ENCODE measurements around the gene KCNE5. TPM values are rescaled to one million over a fixed set of nuclear protein-coding genes. Genes with fewer than 3 reads are reported as not detected.
"Not testable (repeated sequence)": the region's sequence is repeated elsewhere in the genome, so short reads cannot be mapped to it uniquely, and the experiment has no call there.

The KCNE5 gene, protein sequence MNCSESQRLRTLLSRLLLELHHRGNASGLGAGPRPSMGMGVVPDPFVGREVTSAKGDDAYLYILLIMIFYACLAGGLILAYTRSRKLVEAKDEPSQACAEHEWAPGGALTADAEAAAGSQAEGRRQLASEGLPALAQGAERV
- total RNA-seq: not detected

DNA sequence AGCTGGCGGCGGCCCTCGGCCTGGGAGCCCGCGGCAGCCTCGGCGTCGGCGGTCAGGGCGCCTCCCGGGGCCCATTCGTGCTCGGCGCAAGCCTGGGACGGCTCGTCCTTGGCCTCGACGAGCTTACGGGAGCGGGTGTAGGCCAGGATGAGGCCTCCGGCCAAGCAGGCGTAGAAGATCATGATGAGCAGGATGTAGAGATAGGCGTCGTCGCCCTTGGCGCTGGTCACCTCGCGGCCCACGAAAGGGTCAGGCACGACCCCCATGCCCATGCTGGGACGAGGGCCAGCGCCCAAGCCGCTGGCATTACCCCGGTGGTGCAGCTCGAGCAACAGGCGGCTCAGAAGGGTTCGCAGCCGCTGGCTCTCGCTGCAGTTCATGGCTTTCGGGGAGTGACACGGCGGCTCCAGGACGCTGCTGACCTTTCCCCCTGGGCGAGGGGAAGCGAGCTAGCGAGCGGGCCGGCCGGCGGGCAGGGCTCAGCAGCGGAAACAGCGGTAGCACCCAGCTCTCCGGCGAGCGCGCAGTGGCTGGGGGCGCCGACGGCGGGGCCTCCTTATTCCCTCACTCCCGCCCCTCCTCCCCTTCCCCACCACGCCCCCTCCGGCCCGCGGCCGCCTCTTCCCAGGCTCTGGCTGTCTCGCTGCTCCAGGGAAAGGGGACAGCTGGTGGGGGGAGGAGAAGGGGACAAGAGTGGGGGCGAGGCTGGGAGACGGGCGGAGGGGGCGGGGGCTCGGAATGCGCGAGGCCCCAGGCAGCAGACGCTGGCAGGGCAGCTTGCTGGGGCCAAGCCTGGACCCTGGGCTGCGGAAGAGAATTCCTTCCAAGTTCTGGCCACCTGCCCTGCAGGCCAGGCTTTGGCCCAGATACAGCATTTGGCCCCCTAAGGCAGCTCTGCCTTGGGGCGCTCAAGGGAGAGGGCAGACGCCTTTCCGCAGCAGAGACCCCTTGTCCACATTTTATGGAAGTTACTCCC is at the start of gene KCNE5:
KCNE5 (minus strand) TSS at position 532 of the 976 bp plus-strand sequence; CDS start at position 380, 152 bp downstream.
- Histone ChIP-seq H3K27ac (no peak within 1 kb of the TSS), H3K4me3 (replicated peaks in 1 of 3) (no peak within 1 kb of the TSS), H3K9me3 (no peaks in the 10 kb centered on the region), H3K4me1 (no peaks in the 10 kb centered on the region), H3K27me3 (no peaks in the 10 kb centered on the region), H3K36me3 (no peaks in the 10 kb centered on the region)
- DNase-seq: no peak
- intact Hi-C loops (cut with DNase I): no loop called here
- TF ChIP-seq, protein P1, sequence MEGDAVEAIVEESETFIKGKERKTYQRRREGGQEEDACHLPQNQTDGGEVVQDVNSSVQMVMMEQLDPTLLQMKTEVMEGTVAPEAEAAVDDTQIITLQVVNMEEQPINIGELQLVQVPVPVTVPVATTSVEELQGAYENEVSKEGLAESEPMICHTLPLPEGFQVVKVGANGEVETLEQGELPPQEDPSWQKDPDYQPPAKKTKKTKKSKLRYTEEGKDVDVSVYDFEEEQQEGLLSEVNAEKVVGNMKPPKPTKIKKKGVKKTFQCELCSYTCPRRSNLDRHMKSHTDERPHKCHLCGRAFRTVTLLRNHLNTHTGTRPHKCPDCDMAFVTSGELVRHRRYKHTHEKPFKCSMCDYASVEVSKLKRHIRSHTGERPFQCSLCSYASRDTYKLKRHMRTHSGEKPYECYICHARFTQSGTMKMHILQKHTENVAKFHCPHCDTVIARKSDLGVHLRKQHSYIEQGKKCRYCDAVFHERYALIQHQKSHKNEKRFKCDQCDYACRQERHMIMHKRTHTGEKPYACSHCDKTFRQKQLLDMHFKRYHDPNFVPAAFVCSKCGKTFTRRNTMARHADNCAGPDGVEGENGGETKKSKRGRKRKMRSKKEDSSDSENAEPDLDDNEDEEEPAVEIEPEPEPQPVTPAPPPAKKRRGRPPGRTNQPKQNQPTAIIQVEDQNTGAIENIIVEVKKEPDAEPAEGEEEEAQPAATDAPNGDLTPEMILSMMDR (IDR thresholded peaks at IDR 0.05): no peak
- no peak for TF ChIP-seq POLR2A (IDR thresholded peaks at IDR 0.05)
- 83 to 100% methylated on average over 2 to 4 of the region's 79 CpGs for WGBS, 2 donors

DNA sequence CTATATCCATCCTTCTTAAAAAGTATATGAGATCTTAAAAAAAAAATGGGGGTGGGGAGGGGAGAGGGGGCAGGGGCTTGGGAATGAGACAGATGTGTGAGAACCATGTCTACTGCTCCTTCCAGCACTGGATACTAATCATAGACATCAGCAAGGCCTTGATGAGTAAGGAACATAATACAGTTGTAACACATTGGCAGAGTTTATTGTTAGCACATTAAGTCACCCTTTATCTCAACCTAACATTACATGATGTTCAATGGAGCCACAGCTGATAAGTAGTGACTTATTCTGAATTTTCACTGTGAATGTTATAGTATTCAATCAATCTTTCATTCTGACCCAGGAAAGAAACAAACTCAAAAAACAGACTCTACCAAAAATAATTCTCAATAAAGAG is 47.3 kb upstream of the KCNE5 start:
- Histone ChIP-seq H3K27me3 (no peaks in the 10 kb centered on the region), H3K4me3 (replicated peaks in 1 of 3) (no peak overlapping the region), H3K9me3 (no peaks in the 10 kb centered on the region), H3K27ac (no peak overlapping the region), H3K4me1 (no peaks in the 10 kb centered on the region), H3K36me3 (no peaks in the 10 kb centered on the region)
- TF ChIP-seq, protein P1 (IDR thresholded peaks at IDR 0.05): no peak
- no peak for TF ChIP-seq POLR2A (IDR thresholded peaks at IDR 0.05)
- no peak for DNase-seq
- intact Hi-C loops (cut with DNase I): no loop called here

DNA sequence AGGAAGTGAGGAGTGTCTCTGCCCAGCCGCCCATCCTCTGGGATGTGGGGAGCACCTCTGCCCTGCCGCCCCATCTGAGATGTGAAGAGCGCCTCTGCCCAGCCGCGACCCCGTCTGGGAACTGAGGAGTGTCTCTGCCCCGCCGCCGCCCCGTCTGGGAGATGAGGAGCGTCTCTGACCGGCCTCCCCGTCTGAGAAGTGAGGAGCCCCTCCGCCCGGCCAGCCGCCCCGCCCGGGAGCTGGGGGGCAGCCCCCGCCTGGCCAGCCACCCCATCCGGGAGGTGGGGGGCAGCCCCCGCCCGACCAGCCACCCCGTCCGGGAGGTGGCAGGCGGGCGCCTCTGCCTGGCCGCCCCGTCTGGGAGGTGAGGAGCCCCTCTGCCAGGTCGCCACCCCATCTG is 46.2 kb upstream of the KCNE5 start:
- H3K36me3 ChIP-seq; H3K9me3 ChIP-seq; intact Hi-C loops (cut with DNase I); H3K4me3 ChIP-seq (replicated peaks in 1 of 3); H3K4me1 ChIP-seq; H3K27ac ChIP-seq; H3K27me3 ChIP-seq; DNase-seq: not testable (repeated sequence)
- WGBS, 2 donors: 96 to 98% methylated on average over 6 to 8 of the region's 29 CpGs

DNA sequence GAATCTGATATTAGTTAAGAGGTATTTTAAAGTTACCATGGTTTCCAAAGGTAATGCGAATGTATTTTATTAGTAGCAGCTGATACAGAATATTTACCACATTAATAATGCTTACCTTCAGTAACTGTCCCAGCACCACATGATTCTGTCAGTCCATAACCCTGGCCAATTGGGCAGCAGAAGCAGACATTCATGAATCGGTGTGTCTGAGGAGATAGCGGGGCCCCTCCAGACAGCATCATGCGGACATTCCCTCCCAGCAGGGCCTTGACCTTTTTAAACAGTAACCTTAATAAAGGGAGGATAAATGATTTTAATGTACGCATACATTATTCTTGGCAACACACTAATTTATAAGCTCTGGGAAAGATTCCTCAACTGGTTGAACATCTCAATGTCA is 43.0 kb upstream of the KCNE5 start:
- intact Hi-C loops (cut with DNase I): no loop called here
- H3K9me3 ChIP-seq: no peaks in the 10 kb centered on the region
- no peaks in the 10 kb centered on the region for H3K27me3 ChIP-seq
- H3K36me3 ChIP-seq: no peaks in the 10 kb centered on the region
- H3K4me3 ChIP-seq (replicated peaks in 1 of 3): no peak overlapping the region
- H3K27ac ChIP-seq: no peak overlapping the region
- TF ChIP-seq POLR2A (IDR thresholded peaks at IDR 0.05): no peak
- TF ChIP-seq, protein P1 (IDR thresholded peaks at IDR 0.05): no peak
- H3K4me1 ChIP-seq: no peaks in the 10 kb centered on the region
- WGBS, 2 donors: 99 to 100% methylated on average over 5 of the region's 5 CpGs
- DNase-seq: no peak

DNA sequence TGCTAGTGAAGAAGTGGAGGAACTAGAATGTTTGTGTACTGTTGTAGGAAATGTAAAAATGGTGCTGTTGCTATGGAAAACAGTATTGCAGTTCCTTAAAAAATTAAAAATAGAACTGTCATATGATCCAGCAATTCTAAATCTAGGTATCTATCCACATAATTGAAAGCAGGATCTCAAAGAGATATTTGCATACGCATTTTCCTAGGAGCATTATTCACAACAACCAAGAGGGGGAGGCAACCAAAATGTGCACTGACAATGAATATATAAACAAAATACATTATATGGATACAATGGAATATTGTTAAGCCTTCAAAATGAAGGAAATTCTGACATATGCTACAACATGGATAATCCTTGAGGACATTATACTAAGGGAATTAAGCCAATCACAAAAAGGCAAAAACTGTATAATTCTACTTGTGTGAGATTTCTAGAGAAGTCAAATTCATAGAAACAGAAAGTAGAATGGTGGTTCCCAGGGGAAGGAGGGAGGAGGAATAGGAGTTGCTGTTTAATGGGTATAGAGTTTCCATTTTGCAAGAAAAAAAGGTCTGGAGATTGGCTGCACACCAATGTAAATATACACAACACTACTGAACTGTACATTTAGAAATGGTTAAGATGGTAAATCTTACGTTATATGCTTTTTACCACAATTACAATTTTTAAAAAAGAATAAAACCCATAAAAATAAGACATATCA is 35.6 kb upstream of the KCNE5 start:
- WGBS, 2 donors: 91 to 93% methylated on average over 2 of the region's 2 CpGs
- DNase-seq: no peak
- no peaks in the 10 kb centered on the region for H3K36me3 ChIP-seq
- no peaks in the 10 kb centered on the region for H3K4me1 ChIP-seq
- no peak overlapping the region for H3K27ac ChIP-seq
- H3K9me3 ChIP-seq: no peaks in the 10 kb centered on the region
- TF ChIP-seq POLR2A (IDR thresholded peaks at IDR 0.05): no peak
- TF ChIP-seq, protein P1 (IDR thresholded peaks at IDR 0.05): no peak
- intact Hi-C loops (cut with DNase I): no loop called here
- H3K4me3 ChIP-seq (replicated peaks in 1 of 3): no peak overlapping the region
- no peaks in the 10 kb centered on the region for H3K27me3 ChIP-seq

Measured in thyroid gland (tissue), 4 donors.